ENCODE results near the gene ANKZF1. TPM values are rescaled to one million over a fixed set of nuclear protein-coding genes. Genes with fewer than 3 reads are reported as not detected.

Gene ANKZF1
- total and polyA plus RNA-seq, 2 of the 8 experiments (the other 6 are each of a cell fraction or from before 2014, with no cell fraction given), result 32.5 to 50.1 TPM

- TF ChIP-seq ASH2L (IDR thresholded peaks at IDR 0.05; ENCODE audit: low read length), result no peak
Measured at GRCh38 chr2:219284501-219285372, 55.1 kb downstream of the ANKZF1 start (continued).
